Stimulated activated CD4-positive, alpha-beta T cell treated with anti-CD3 and anti-CD28 coated beads, Interleukin-1b, Interleukin-23, amount 100 ng/mL, for 4 hours (primary cell): ENCODE measurements around the gene LRRC75A.
"Not testable (repeated sequence)": the region's sequence is repeated elsewhere in the genome, so short reads cannot be mapped to it uniquely, and the experiment has no call there.

Experiments
- DNase-seq, 2 donors: peaks; one replicate each; pipeline ENCODE4 v3.0.0-alpha.2; 2020; ENCODE audit warnings: low read depth in 2 of 2

The LRRC75A gene, protein sequence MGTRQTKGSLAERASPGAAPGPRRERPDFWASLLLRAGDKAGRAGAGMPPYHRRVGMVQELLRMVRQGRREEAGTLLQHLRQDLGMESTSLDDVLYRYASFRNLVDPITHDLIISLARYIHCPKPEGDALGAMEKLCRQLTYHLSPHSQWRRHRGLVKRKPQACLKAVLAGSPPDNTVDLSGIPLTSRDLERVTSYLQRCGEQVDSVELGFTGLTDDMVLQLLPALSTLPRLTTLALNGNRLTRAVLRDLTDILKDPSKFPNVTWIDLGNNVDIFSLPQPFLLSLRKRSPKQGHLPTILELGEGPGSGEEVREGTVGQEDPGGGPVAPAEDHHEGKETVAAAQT

DNA sequence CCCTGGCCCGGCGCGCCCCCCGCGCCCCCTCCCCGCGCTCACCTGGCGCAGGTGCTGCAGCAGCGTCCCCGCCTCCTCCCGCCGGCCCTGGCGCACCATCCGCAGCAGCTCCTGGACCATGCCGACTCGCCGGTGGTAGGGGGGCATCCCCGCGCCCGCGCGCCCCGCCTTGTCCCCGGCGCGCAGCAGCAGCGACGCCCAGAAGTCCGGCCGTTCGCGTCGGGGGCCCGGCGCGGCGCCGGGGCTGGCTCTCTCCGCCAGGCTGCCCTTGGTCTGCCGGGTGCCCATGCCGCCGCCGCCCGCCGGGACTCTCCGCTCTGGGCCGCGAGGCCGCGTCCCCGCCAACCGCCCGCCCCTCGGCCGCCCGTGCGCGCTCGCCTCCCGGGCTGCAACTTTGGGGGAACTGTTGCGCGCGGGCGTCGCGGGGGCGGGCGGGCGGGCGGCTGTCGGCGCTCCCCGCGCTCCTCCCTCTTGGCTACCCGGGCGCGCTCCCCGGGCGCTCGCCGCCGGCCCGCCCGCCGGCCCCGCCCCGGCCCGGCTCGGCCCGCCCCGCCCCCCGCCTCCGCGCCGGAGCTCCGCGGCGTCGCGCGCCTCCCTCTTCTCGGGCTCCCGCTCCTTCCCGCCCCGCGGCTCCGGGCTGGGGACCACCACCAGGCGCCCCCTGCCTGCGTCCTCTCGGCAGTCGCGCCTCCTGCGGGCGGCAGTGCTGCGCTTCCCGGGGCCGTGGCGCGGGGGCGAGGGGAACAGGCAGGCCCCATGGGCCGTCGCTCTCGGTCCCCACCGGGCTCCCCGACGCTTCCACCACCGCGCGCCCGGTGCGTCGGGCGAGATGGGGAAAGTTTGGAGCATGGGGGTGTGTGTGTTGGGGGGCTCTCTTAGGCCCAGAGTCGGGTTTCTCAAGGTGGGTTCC, at the start of gene LRRC75A:
LRRC75A (minus strand) TSS at position 491 of the 910 bp plus-strand sequence; CDS start at position 288, 203 bp downstream.
- DNase-seq = peak; percentile 49 to 56

DNA sequence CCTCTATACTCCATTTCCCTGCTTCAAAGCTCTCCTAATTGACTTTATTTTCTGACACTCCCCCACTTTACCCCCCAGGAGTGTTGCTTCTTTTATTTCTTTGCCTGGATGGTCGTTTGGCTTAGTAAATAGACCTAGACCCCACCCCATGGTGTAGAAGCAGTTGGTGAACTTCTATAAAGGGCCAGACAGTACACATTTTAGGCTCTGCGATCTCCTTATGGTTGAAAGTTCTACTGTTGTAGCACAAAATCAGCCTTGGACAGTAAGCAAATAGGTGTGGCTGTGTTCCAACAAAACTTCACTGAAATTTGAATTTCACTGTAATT, 45.1 kb upstream of the LRRC75A start:
- no peak for DNase-seq

DNA sequence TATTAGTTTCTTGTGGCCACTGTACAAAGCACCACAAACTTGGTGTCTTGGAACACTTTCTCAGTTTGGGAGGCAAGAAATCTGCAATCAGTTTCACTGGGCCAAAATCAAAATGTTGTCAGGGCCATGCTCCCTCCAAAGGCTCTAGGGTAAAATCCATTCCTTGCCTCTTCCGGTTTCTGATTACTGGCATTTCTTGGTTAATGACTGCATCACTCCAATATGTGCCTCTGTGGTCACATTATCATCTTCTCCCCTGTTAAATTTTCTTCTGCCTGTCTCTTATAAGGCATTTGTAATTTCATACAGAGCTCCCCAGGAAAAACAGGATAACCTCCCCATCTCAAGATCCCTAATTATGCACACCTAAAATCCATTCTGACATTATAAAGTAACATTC, 42.2 kb upstream of the LRRC75A start:
- no peak for DNase-seq

DNA sequence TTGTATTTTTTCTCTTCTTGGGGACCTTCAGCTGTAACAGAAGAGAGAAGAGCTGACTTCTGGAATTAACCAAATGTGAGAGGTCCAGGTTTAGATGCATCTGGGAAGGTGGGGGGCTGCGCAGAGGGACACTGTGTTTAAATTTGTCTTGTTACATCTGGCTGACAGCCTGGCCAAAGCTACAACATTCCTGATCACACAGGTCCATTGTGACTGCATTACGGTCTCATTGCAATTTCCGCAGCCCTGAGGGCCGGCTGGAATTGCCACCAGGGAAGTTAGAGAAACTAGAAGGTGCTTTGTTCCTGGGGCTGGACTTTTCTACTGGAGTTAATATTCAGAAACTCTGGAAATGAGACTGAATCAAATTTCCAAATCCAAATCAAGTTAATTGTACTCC, 37.9 kb upstream of the LRRC75A start:
- DNase-seq = no peak

DNA sequence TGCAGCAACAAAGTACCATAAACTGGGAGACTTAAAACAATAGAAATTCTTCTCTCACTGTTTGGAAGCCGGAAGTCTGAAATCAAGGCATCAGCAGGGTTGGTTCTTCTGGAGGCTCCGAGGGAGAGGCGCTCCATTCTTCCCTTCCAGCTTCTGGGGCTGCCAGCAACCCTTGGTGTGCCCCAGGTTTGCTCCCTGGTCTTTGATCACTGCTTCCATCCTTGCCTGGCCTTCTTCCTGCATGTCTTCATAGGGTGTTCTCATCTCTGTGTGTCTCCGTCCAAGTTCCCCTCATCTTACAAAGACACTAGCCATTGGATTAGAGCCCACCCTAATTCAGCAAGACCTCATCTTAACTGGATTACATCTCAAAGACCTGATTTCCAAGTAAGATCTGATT, 35.3 kb upstream of the LRRC75A start:
- DNase-seq = no peak

DNA sequence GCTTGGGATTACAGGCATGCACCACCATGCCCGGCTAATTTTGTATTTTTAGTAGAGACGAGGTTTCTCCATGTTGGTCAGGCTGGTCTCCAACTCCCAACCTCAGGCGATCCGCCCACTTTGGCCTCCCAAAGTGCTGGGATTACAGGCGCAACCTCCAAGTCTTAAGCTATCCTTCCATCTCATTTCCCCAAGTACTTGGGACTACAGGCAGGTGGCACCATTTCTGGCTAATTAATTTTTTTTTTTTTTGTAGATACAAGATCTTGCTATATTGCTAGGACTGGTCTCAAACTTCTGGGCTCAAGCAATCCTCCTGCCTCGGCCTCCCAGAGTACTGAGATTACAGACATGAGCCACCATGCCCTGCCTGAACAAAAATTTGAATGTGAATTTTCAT, 33.6 kb upstream of the LRRC75A start:
- DNase-seq = not testable (repeated sequence)

DNA sequence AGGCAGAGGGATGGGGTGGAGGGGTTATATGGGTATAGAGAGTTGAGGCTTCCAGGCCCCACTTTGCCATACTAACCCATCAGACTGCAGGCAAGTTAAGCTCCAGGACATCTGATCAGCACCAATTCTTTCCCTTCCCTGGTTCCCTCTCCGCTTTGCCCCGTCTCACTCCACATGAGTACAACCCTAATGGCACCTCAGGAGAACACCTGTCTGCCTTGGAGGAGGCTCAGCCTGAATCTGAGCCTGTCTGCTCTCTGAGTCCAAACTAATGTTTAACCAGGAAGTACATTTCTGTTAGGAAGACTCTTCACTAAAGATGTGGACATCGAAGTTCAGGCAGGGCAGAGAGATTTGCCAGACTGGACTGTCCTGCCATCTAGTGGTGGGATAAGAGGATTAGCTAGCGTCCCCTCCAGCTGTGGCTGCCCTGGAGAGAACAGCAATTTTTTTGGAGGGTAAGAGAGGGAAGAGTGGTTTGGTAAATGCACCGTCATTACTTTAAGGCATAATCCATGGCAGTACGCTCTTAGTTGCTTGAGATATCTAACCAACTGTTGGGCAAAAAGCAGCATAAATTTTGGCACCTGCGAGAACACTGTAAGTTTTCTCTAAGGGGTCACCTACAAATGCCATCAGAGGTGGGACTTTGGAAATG, 29.2 kb upstream of the LRRC75A start:
- DNase-seq = peak; percentile 23 to 53

DNA sequence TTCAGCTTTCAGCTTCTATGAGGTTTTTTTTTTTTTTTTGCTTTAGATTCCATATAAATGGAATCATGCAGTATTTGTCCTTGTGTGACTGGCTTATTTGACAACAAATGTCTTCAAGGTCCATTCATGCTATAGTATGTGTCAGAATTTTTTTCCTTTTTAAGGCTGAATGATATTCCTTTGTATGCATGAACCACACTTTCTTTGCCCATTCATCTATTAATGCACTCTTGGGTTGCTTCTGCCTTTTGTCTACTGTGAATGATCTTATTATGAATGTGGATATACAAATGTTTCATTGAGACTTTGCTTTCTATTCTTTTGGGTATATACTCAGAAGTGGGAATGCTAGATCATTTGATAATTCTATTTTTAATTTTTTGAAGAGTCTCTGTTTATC, 27.0 kb upstream of the LRRC75A start:
- DNase-seq = no peak

DNA sequence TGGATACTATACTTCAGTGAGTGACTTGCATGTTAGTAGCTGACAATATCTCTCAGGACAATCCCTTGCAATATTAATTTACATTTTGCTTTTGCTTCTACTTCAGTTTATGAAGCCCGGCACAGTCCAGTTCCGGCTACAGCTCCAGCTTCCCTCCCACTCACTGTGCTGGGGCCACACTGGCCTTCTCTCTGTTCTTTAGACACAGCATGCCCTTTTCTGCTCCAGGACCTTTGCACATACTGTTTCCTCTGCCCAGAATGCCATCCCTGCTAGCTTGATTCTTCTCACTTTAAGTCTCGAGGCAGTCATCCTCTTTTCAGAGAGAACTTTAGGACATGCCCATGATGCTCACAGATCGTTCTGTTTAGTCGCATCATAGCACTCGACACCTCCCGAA, 25.5 kb upstream of the LRRC75A start:
- no peak for DNase-seq

DNA sequence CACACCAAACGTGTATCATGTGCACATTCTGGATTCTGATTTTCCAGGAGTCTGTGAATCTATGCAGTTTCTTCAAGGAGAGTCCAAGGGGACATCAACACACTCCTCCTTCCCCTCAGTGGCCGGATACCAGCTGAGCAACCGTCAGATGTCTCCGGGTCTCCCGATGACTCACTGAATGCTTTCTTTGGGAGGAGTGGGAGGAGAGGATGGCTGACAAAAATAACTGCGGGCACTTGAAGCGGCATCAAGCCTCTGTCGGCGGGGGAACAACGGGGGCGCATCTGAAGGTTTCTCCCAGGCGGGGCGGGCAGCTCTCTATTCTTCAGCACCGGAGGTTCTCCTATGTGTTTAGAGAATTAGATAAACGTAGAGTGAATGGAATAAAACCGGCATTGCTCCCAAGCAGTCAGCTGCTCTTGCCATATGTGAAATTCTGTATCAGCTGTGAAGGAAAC, 24.6 kb upstream of the LRRC75A start:
- DNase-seq = no peak

DNA sequence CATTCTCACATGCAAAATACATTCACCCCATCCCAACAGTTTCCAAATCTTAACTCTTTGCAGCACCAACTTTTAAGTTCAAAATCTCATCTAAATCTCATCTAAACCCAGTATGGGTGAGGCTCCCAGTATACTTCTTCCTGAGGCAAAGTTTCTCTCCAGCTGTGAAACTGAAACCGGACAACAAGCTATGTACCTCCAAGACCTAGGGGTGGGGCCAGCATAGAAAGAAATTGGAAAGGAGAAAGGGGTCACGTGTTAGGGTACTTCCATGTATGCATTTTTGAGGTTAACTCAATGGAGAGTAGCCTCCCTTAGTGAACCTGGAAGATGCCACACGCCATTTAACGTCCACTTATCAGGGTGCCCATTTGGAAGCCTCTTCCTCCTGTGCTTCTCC, 23.9 kb upstream of the LRRC75A start:
- no peak for DNase-seq

DNA sequence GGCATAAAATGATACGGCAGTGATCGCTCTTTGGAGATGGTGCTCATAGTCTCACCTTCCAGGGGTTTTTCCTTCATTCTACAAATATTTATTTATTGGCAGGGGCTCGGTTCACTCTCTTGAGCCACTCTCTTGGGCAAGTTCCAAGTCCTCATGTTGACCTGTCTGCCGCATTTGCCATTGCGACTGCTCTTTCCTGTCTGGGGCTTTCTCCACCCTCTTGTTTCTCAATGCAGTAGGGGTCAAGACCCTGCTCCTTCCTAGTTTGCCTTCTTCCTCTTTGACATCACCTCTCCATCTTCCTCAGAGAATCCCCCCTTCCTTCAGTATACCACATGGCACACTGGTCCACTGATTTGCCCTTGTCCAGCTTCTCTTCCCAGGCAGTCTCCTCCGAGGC, 21.9 kb upstream of the LRRC75A start:
- DNase-seq = no peak

DNA sequence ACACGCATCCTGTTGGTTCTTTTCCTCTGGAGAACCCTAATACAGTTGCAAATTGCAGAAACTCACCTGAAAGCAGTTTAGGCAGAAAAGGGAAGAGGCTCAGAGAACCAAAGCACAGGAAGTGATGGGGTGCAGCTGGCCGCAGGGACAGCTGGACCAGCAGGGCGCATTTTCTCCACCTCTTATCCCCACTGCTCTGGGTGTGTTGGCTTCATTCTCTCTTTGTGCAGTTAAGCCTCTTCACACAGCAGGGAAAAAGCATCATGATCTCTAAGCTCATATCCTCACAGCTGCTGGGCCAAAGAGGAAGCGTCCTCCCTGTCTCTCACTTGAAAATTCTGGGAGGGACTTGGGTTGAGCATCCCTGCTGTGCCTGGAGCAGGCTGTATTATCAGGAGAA, 20.0 kb upstream of the LRRC75A start:
- no peak for DNase-seq

DNA sequence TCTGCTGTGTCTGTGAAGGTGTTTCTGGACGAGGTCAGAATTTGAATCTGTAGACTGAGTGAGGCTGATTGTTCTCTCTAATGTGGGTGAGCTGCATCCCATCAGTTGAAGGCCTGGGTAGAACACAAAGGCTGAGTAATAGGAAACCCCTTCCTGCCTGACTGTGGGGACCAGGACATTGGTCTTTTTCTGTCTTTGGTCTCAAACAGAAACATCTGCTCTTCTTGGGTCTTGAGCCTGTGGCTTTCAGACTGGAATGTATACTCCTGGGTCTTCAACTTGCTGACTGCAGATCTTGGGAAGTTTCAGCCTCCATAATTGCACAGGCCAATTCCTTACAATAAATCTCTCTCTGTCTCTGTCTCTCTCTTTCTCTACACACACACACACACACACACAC, 19.6 kb upstream of the LRRC75A start:
- DNase-seq = no peak

DNA sequence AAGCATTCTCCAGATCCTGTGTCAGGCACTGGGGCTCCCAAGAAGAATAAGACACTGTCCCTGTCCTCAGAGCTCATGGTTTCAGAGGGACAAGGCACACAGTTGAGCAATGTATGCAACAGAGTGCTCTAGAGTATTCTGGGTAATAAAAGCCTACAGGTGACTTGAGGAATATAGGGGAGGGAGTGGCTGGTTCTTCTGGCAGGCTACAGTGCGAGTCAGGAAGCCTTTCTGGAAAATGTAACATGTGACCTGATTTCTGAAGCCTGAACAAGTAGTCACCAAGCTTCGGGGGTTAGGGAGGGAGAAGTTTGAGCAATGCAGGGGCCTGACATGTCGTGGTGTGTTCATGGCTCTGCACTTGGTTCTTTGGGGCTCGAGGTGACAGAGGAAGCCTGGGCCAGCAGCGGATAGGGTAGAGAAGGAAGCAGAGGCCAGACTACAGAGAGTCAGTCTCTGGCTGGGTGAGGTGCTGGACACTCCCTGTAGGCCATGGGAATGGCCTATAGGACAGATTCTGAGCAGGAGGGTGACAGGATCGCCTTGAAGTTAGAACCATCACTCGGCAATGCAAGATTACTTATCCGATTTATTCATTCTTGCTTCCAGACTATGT, 16.0 kb upstream of the LRRC75A start:
- DNase-seq = no peak

DNA sequence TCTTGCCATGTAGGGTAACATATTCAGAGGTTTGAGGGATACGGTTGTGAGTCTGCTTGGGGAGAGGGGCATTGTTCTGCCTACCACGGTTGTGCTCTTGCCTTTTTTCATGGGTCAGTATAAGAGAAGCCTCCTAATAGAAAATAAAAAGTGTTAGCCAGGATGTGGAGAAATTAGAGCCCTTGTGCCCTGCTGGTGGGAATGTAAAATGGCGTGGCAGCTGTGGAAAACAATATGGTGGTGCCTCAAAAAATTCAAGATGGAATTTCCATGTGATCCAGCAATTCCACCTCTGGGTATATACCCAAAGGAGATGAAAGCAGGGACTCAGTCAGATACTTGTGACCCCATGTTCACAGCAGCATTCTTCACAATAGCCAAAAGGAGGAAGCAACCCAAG, 14.2 kb upstream of the LRRC75A start:
- no peak for DNase-seq

DNA sequence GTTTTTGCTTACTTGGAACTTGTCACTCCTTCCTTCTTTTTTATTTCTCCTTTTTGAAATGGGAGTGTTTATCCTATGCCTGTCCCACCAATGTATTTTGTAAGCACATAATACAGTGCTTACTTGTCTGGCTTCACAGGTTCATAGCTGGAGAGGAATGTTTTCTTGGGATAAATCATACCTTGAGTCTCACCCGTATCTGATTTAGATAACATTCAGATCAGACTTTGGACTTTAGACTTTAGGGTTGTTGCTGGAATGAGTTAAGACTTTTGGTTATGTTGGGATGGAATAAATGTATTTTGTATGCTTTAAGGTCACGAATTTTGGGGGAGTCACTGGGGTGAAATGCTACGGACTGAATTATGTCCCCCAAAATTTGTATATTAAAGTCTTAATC, 13.0 kb upstream of the LRRC75A start:
- DNase-seq = no peak

DNA sequence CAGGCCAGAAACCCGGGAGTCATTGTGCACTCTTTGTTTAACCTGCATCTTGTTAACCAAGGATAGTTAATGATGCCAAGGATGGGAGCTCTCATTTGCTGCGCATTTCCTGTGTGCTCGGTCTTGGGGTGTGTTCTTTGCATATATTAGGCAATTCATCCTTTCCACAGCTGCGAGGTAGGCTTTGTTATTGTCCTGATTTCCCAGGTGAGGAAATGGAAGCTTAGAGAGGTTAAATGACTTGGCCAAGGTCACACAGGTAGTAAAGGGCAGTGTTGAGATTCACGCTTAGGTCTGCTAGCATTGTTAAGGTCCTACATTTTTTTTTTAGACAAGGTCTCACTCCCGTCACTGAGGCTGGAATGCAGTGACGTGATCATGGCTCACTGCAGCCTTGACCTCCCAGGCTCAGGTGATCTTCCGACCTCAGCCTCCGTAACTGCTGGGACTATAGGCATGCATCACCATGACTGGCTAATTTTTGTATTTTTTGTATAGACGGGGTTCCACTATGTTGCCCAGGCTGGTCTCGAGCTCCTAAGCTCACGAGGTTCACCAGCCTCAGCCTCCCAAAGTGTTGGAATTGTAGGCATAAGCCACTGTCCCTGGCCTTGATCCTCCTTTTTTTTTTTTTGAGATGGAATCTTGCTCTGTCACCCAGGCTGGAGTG, 5.0 kb upstream of the LRRC75A start:
- no peak for DNase-seq

DNA sequence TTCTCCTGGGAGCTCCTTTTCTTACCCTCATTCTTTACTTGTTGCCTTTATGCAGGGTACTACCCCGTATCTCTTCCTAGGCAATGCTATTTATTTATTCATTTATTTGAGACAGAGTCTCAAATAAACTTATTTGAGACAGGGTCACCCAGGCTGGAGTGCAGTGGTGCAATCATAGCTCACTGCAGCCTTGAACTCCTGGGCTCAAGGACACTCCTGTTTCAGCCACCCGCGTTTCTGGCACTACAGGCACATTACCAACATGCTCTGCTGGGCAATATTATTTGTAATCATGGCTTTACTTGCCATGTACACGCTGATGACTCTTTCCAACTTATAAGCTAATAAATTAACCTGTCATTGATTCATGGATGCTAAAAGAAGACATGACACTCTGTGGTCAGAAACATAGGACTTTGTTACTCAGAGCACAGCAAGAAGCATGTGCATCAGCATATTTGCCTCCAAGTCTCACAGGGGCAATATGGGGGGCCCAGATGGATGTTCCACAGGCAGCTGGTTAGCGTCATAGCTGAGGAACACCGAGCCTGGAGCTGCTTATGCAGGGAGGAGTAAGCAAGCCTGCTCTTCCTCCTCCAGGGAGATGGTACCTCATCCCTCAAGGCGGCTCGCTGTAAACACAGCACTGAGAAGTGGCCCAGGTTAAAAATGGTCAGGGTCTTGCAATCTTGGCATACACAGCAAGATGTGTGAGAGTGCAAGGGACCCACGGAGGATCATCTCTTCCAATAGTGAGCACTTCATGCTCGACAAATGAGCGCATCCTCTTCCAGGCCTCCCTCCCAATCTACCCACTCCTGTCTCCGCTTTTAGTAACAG, 4.2 kb upstream of the LRRC75A start:
- DNase-seq = no peak

DNA sequence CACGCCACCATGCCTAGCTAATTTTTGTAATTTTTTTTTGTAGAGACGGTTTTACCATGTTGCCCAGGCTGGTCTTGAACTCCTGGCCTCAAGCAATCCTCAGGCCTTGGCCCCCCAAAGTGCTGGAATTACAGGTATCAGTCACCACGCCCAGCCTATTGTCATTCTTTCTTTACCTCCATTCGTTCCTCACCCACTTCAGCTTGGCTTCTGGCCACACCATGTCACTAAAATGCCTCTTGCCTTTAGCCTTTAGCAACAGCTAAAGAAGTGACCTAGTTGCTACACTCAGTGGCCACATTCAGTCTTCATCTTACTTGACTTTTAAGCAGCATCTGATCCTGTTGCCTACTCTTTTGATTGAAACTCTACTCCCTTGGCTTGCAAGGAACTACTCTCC, 3.6 kb upstream of the LRRC75A start:
- no peak for DNase-seq

DNA sequence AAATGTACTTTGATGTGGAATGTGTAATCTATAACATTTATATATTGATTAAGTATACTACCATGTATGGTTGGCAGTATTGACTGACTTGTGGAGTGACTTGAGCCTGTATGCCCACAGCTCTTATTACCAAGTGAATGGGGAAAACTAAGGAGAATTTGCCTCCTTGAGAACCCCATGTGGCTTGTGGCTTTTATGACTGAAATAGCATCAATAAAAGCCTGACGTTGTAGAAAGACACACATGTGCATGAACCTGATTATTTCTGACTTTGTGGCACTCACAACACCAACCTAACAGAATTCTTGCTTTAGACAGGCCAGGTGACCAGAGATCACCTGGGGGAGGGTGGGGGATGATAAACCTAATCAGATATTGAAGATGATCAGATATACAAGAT, 2.1 kb upstream of the LRRC75A start:
- DNase-seq = no peak
